Muscle layer of colon (tissue), 2 donors: ENCODE data around the gene SIRT7.
A peak's percentile ranks its signal among the peaks of the same experiment; 100 is the strongest.

ENCODE experiments used
- H3K27ac ChIP-seq: one replicate; pipeline ENCODE4 v1.7.0; 2013; ENCODE audit warnings: low read depth, mild to moderate bottlenecking, low read length, moderate library complexity
- H3K27me3 ChIP-seq, 2 donors: one replicate each; pipeline ENCODE4 v1.7.0; 2013; ENCODE audit warnings: low read length in 2 of 2, mild to moderate bottlenecking in 2 of 2; ENCODE audit not compliant: insufficient read depth in 2 of 2, control insufficient read depth in 1 of 2
- H3K36me3 ChIP-seq: one replicate; pipeline ENCODE4 v1.7.0; 2013; ENCODE audit warnings: mild to moderate bottlenecking, low read length; ENCODE audit not compliant: insufficient read depth
- H3K4me1 ChIP-seq: one replicate; pipeline ENCODE4 v1.7.0; 2013; ENCODE audit warnings: mild to moderate bottlenecking, low read length; ENCODE audit not compliant: insufficient read depth
- H3K4me3 ChIP-seq, 2 donors: one replicate each; pipeline ENCODE4 v1.7.0; 2013; ENCODE audit warnings: low read length in 2 of 2, low read depth in 1 of 2, mild to moderate bottlenecking in 1 of 2, moderate library complexity in 1 of 2
- H3K9ac ChIP-seq: one replicate; pipeline ENCODE4 v1.7.0; 2013; ENCODE audit warnings: low read length
- H3K9me3 ChIP-seq: one replicate; pipeline ENCODE4 v1.7.0; 2013; ENCODE audit warnings: mild to moderate bottlenecking, low read length
- donor health status: abdominal sarcoma.
- donor health status: Adenocarcinoma of cecum.

SIRT7 gene

GRCh38 chr17:81884968-81885367, 33.0 kb downstream of the SIRT7 start:
- Histone ChIP-seq H3K27me3 (no peaks in the 10 kb centered on the region), H3K9me3 (no peaks in the 10 kb centered on the region), H3K9ac (no peak overlapping the region), H3K4me3 (no peak overlapping the region), H3K36me3 (peaks cover 44% of the 10 kb centered on the region), H3K27ac (no peak overlapping the region), H3K4me1 (peaks cover 5% of the 10 kb centered on the region)

GRCh38 chr17:81884520-81884919, 33.5 kb downstream of the SIRT7 start:
- H3K27ac ChIP-seq, result no peak overlapping the region
- peaks cover 44% of the 10 kb centered on the region for H3K36me3 ChIP-seq

GRCh38 chr17:81879121-81879520, 38.9 kb downstream of the SIRT7 start:
- Histone ChIP-seq H3K27me3 (no peaks in the 10 kb centered on the region), H3K4me1 (no peaks in the 10 kb centered on the region), H3K9me3 (no peaks in the 10 kb centered on the region), H3K9ac (no peak overlapping the region), H3K4me3 (no peak overlapping the region), H3K36me3 (peaks cover 19% of the 10 kb centered on the region), H3K27ac (no peak overlapping the region)

More at GRCh38 chr17:81884520-81884919, 33.5 kb downstream of the SIRT7 start:
- H3K9ac ChIP-seq, result no peak overlapping the region
- no peaks in the 10 kb centered on the region for H3K9me3 ChIP-seq
- peaks cover under 1% of the 10 kb centered on the region for H3K4me1 ChIP-seq
- H3K4me3 ChIP-seq, result no peak overlapping the region
- no peaks in the 10 kb centered on the region for H3K27me3 ChIP-seq

- Histone ChIP-seq H3K9me3 (no peaks in the 10 kb centered on the region), H3K27me3 (no peaks in the 10 kb centered on the region), H3K4me3 (no peak overlapping the region), H3K27ac (no peak overlapping the region), H3K4me1 (no peaks in the 10 kb centered on the region), H3K36me3 (peaks cover 19% of the 10 kb centered on the region), H3K9ac (no peak overlapping the region)
Measured at GRCh38 chr17:81878294-81878693, 39.7 kb downstream of the SIRT7 start.

- Histone ChIP-seq H3K36me3 (peaks cover 19% of the 10 kb centered on the region), H3K4me3 (no peak overlapping the region), H3K27ac (no peak overlapping the region), H3K9ac (no peak overlapping the region), H3K27me3 (no peaks in the 10 kb centered on the region), H3K9me3 (no peaks in the 10 kb centered on the region), H3K4me1 (peaks cover 5% of the 10 kb centered on the region)
Measured at GRCh38 chr17:81877569-81877968, 40.4 kb downstream of the SIRT7 start.

GRCh38 chr17:81871387-81872230, 46.4 kb downstream of the SIRT7 start:
- no peaks in the 10 kb centered on the region for H3K9me3 ChIP-seq
- peaks cover 14% of the 10 kb centered on the region for H3K36me3 ChIP-seq
- peak overlapping the region; percentile 91 for H3K4me3 ChIP-seq
- H3K4me1 ChIP-seq, result peaks cover 30% of the 10 kb centered on the region
- peak overlapping the region; percentile 100 for H3K27ac ChIP-seq
- H3K9ac ChIP-seq, result peak overlapping the region; percentile 68
- H3K27me3 ChIP-seq, result no peaks in the 10 kb centered on the region

GRCh38 chr17:81870981-81871386, 47.0 kb downstream of the SIRT7 start, which contains the start of gene ARHGDIA:
TSS of gene ARHGDIA (minus strand) at chr17:81871337. CDS start at chr17:81869930, 1,407 bp downstream.
- H3K27ac ChIP-seq, result peak within 1 kb of the TSS; percentile 100
- H3K36me3 ChIP-seq, result peaks cover 14% of the 10 kb centered on the region
- peaks cover 30% of the 10 kb centered on the region for H3K4me1 ChIP-seq
- H3K9ac ChIP-seq, result peak within 1 kb of the TSS; percentile 94
- H3K27me3 ChIP-seq, result no peaks in the 10 kb centered on the region
- no peaks in the 10 kb centered on the region for H3K9me3 ChIP-seq
- H3K4me3 ChIP-seq, result peak within 1 kb of the TSS; percentile 91

GRCh38 chr17:81870131-81870980, 47.6 kb downstream of the SIRT7 start:
- Histone ChIP-seq H3K9ac (peak overlapping the region; percentile 94), H3K27me3 (no peaks in the 10 kb centered on the region), H3K27ac (peak overlapping the region; percentile 70), H3K4me1 (peaks cover 30% of the 10 kb centered on the region), H3K9me3 (no peaks in the 10 kb centered on the region), H3K36me3 (peaks cover 14% of the 10 kb centered on the region), H3K4me3 (peak overlapping the region; percentile 34 to 91)

GRCh38 chr17:81869221-81870130, 48.5 kb downstream of the SIRT7 start:
- no peaks in the 10 kb centered on the region for H3K27me3 ChIP-seq
- H3K9ac ChIP-seq, result peak overlapping the region; percentile 94
- H3K27ac ChIP-seq, result peak overlapping the region; percentile 70
- H3K4me3 ChIP-seq, result peak overlapping the region; percentile 34 to 91
- H3K4me1 ChIP-seq, result peaks cover 30% of the 10 kb centered on the region
- peaks cover 14% of the 10 kb centered on the region for H3K36me3 ChIP-seq
- H3K9me3 ChIP-seq, result no peaks in the 10 kb centered on the region

- H3K27me3 ChIP-seq, result no peaks in the 10 kb centered on the region
- peaks cover 30% of the 10 kb centered on the region for H3K4me1 ChIP-seq
- peak overlapping the region; percentile 70 for H3K27ac ChIP-seq
- peaks cover 14% of the 10 kb centered on the region for H3K36me3 ChIP-seq
- no peaks in the 10 kb centered on the region for H3K9me3 ChIP-seq
- no peak overlapping the region for H3K4me3 ChIP-seq
- no peak overlapping the region for H3K9ac ChIP-seq
Measured at GRCh38 chr17:81868674-81869220, 49.2 kb downstream of the SIRT7 start.
